Activated T-helper 2 cell treated with anti-CD3 and anti-CD28 coated beads, Interferon-gamma antibody, Interleukin-2, Interleukin-4, amounts not matched to agents 10 μg/mL and 5 μg/mL and 100 μg/mL, durations not matched to agents 14 hours and 24 hours and 36 hours (primary cell): ENCODE data around the gene LIPA. TPM values are rescaled to one million over a fixed set of nuclear protein-coding genes. Genes with fewer than 3 reads are reported as not detected.

Experiments
- DNase-seq: peaks from one replicate; pipeline ENCODE4 v3.0.0; 2021; ENCODE audit warnings: low spot score
- H3K27ac Mint-ChIP-seq: one replicate; pipeline ENCODE4 v1.8.0; 2021; ENCODE audit warnings: mixed read lengths
- H3K27me3 Mint-ChIP-seq: one replicate; pipeline ENCODE4 v1.8.0; 2021; ENCODE audit warnings: low read depth, mixed read lengths
- H3K36me3 Mint-ChIP-seq: one replicate; pipeline ENCODE4 v1.8.0; 2021; ENCODE audit warnings: low read depth, mixed read lengths
- H3K4me1 Mint-ChIP-seq: one replicate; pipeline ENCODE4 v1.8.0; 2021; ENCODE audit warnings: low read depth, mixed read lengths
- H3K4me3 Mint-ChIP-seq: one replicate; pipeline ENCODE4 v1.8.0; 2021; ENCODE audit warnings: low read depth, mild to moderate bottlenecking, moderate library complexity, mixed read lengths
- H3K9me3 Mint-ChIP-seq: one replicate; pipeline ENCODE4 v1.8.0; 2021; ENCODE audit warnings: mixed read lengths
- intact Hi-C: fragments of 100-400 bp; cut with micrococcal nuclease; formaldehyde crosslinking; loops from one replicate; pipeline ENCODE4 v1.15.1; 2023
- total RNA-seq: library from RNA; stranded (reverse); gene quantifications from 2 replicates; pipeline ENCODE4 v1.2.3, GENCODE V29; 2022

LIPA gene
- total RNA-seq, 1 donor from 2014 or later: 12.9 TPM

DNA sequence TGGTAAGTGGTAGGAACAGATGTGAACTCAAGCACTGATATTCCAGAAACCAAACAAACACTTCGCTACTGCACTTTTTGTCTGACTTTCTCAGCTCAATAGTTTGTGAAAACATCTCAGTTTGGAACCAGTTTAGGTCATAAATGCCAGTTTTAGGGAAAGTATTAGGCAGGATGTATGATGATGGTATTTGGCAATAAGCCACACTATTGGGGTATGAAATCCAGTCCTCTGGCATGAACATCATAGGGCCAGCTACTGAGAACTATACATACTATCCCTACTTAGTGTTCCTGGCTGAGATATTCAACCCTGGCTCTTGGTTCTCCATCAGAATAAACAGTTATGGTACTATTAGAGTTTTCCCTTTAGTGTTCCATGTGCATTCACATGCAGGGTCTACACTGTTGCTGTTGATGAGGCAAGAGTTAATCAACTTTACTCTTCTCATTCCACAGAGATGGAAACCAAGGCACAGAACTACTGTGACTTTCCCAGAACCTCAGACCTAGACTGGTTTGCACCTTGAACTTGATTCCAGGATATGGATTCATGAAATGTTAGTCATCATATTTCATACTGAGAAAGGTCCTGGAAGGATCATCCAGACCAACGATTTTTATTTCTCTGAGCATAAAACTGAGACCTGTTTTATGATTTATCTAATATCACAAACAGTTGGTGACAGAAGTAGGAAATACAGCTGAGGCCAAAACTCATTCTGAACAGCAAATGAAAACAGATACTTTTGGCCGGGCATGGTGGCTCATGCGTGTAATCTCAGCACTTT is 30.2 kb upstream of the LIPA start:
- no peaks in the 10 kb centered on the region for H3K9me3 Mint-ChIP-seq
- H3K36me3 Mint-ChIP-seq: no peaks in the 10 kb centered on the region
- no peak overlapping the region for H3K4me3 Mint-ChIP-seq
- intact Hi-C loops: no loop called here
- H3K4me1 Mint-ChIP-seq: no peaks in the 10 kb centered on the region
- peaks cover 43% of the 10 kb centered on the region for H3K27me3 Mint-ChIP-seq
- no peak for DNase-seq
- no peak overlapping the region for H3K27ac Mint-ChIP-seq

DNA sequence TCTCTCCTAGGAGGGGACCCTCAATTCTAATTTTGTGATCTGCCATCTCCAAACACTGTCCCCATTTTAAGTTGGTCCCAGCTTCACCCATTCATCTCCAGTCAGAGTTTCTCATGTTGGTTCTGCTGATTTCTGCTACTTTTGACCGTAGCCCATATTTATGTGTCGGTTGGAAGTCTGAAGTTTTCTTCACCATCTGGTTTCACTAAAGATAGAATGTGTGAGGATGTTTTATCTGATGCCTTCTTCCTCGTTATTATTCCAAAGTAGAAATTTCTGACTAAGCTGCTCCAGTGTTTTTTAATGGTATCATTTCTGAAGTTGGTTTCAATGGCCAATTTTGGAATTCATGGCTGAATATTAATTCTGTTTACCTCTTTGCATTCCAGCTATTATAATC is 28.9 kb upstream of the LIPA start:
- H3K4me3 Mint-ChIP-seq: no peak overlapping the region
- H3K9me3 Mint-ChIP-seq: no peaks in the 10 kb centered on the region
- no peak for DNase-seq
- H3K27me3 Mint-ChIP-seq: peaks cover 36% of the 10 kb centered on the region
- intact Hi-C loops: no loop called here
- no peak overlapping the region for H3K27ac Mint-ChIP-seq
- H3K4me1 Mint-ChIP-seq: no peaks in the 10 kb centered on the region
- no peaks in the 10 kb centered on the region for H3K36me3 Mint-ChIP-seq

DNA sequence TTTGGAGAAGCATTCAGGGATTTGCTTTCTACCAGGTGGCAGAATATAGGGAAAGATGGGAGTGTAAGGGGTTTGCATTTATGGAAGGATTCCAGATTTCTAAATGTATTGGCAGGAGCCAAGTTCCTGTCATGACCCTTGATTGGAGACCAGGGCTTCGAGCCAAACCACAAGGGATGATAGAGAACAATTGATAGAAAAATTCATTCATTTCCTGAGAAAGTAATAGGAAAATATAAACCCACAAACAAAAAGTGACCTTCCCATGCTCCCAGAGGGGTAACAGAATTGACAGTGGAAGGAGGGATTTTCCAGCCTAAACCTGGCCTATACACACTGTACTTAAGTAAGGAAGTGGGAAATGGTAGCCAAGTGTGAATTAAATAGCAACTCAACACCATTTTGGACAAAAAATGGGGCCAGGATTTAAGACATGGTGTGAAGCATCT is 27.9 kb upstream of the LIPA start:
- intact Hi-C loops: no loop called here
- no peak overlapping the region for H3K4me3 Mint-ChIP-seq
- peaks cover 35% of the 10 kb centered on the region for H3K27me3 Mint-ChIP-seq
- no peak overlapping the region for H3K27ac Mint-ChIP-seq
- no peaks in the 10 kb centered on the region for H3K4me1 Mint-ChIP-seq
- no peaks in the 10 kb centered on the region for H3K9me3 Mint-ChIP-seq
- no peak for DNase-seq
- H3K36me3 Mint-ChIP-seq: no peaks in the 10 kb centered on the region

DNA sequence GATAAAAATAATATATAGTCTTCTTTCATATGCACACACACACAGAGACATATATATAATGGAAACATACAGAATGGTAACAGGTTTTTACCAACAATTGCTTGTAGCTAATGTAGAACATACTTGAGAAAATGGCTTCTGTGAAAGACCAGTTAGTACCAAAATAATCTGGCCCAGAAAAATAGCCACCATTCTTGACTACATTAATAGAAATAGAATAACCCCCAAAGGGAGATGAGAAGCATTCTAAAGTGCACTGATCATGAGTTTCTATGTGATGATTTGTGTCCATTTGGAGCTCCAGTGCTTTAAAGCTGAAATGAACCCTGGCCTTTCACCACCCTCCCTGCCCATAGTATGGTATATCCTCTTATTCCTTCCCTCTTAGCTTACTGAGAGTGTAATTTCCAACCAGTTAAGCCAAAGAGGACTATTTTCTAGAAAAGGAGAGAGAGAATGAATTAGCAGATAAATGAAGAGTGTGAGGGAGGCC is 27.4 kb upstream of the LIPA start:
- no peaks in the 10 kb centered on the region for H3K4me1 Mint-ChIP-seq
- peaks cover 35% of the 10 kb centered on the region for H3K27me3 Mint-ChIP-seq
- DNase-seq: no peak
- no peak overlapping the region for H3K27ac Mint-ChIP-seq
- intact Hi-C loops: no loop called here
- H3K4me3 Mint-ChIP-seq: no peak overlapping the region
- no peaks in the 10 kb centered on the region for H3K36me3 Mint-ChIP-seq
- no peaks in the 10 kb centered on the region for H3K9me3 Mint-ChIP-seq

DNA sequence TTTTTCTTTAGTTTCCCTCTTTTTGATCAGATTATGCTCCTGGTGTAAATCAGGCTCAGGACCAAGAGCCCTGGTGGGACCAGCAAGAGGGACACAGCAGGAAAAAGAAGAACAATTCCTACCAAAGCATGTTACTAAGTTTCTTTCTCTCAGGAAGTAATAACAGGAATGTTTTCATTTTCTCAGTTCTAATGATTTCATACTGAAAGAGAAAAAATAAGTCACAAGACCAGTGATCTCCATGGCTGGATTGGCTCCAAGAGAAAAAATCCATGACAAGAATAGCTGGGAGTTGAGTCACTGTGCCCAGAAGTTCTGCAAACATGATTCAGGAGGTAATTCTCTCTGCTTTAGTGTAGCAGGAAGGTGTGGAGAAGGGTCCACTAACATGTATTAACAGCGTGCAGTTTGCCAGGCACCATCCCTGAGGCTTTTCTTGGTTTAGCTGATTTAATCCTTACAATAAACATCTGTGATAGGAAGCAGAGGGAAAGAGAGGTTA is 26.5 kb upstream of the LIPA start:
- intact Hi-C loops: no loop called here
- no peak for DNase-seq
- no peak overlapping the region for H3K27ac Mint-ChIP-seq
- H3K36me3 Mint-ChIP-seq: no peaks in the 10 kb centered on the region
- no peaks in the 10 kb centered on the region for H3K4me1 Mint-ChIP-seq
- no peak overlapping the region for H3K4me3 Mint-ChIP-seq
- H3K9me3 Mint-ChIP-seq: no peaks in the 10 kb centered on the region
- peaks cover 36% of the 10 kb centered on the region for H3K27me3 Mint-ChIP-seq

DNA sequence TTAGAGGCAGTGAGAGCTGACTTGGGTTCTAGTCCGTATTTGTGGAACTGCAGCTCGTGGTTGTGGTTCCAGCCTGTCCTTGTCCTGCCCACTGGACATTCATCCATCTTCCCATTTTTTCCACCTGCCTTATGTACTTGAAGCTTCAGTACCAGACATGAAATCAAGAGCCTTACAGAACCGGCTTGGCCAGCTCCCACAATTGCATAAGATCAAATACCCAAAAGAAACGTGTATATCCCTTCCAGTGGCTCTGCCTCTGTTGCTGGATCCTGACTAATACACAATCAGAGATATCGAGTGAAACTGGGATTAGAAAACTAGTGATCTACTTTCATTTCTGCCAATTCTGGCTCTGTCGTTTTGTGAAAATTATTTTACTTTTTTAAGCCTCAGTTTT is 23.8 kb upstream of the LIPA start:
- Mint-ChIP-seq H3K36me3 (no peaks in the 10 kb centered on the region), H3K9me3 (no peaks in the 10 kb centered on the region), H3K4me3 (no peak overlapping the region), H3K27me3 (peaks cover 48% of the 10 kb centered on the region), H3K27ac (no peak overlapping the region), H3K4me1 (no peaks in the 10 kb centered on the region)
- intact Hi-C loops: no loop called here
- no peak for DNase-seq

DNA sequence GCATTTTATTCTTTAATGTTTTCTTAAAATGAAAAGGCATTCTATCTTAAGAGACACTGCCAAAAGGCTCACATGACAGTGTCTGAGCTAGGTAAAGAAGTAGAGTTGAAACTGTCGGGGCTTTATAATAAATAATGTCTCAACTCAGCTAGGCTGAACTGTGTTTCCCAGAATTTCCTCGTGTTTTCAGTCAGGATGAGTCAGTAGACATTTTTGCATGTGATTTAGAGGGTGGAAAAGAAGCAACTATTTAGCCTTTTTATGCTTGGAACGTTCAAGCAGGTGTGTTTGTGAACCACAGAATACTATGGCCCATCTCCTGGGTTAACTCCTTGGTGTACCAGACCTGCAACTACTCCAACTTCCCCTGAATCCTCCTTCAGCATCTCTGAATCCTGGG is 23.4 kb upstream of the LIPA start:
- Mint-ChIP-seq H3K27ac (no peak overlapping the region), H3K9me3 (no peaks in the 10 kb centered on the region)
- intact Hi-C loops: no loop called here

DNA sequence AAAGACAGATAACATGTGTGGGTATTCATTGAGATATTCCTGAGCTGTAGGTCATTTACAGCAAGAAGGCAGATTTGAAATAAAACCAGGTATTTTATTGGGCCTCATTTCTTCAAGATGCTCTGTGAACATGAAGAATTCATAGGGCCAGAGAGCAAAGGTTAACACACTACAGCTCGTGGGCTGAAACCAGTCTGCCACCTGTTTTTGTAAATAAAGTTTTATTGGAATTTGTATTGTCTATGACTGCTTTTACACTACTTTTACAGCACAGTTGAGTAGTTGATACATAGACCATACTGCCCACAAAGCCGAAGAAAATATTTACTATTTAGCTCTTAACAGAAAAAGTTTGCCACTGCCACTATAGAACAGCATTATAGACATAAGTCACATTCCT is 22.1 kb upstream of the LIPA start:
- no peaks in the 10 kb centered on the region for H3K36me3 Mint-ChIP-seq
- intact Hi-C loops: no loop called here
- H3K4me1 Mint-ChIP-seq: no peaks in the 10 kb centered on the region

More for the DNA sequence above, 23.4 kb upstream of the LIPA start:
- DNase-seq: no peak
- no peaks in the 10 kb centered on the region for H3K4me1 Mint-ChIP-seq
- H3K4me3 Mint-ChIP-seq: no peak overlapping the region
- no peaks in the 10 kb centered on the region for H3K36me3 Mint-ChIP-seq
- H3K27me3 Mint-ChIP-seq: peaks cover 48% of the 10 kb centered on the region

DNA sequence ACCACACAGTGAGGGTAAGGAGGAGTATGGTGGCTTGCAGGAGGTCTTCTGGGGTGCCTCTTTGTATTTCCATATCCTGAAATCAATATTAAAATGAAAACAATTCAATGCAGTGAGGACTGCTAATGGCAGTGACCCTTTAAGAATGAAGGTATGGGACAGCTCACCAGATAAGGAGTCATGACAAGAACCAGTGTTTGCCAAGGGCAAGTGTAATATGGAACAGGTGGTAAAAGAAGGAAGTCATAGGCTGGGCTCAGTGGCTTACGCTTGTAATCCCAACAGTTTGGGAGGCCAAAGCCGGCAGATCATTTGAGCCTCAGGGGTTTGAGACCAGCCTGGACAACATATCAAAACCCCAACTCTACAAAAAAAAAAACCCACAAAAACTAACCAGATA is 20.0 kb upstream of the LIPA start:
- Mint-ChIP-seq H3K27me3 (peaks cover 36% of the 10 kb centered on the region), H3K36me3 (no peaks in the 10 kb centered on the region), H3K9me3 (no peaks in the 10 kb centered on the region), H3K4me3 (no peak overlapping the region), H3K4me1 (no peaks in the 10 kb centered on the region), H3K27ac (no peak overlapping the region)
- intact Hi-C loops: no loop called here
- no peak for DNase-seq

More for the DNA sequence above, 22.1 kb upstream of the LIPA start:
- H3K27me3 Mint-ChIP-seq: peaks cover 46% of the 10 kb centered on the region
- DNase-seq: no peak
- H3K4me3 Mint-ChIP-seq: no peak overlapping the region
- H3K27ac Mint-ChIP-seq: no peak overlapping the region
- H3K9me3 Mint-ChIP-seq: no peaks in the 10 kb centered on the region

DNA sequence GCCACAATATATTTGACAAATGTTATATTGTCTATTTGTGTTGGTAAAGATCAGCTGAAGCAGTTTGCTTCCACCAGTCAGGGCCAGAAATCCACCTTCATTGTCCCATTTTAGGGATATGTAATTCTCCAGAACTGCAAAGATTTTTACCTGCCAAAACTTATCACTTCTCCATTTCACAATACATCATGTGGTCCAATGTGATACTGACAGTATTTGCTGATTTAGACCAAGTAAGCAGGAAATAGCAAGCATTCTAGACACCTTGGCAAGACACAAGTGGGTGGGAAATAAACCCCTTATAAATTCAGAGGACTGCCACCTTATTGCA is 18.5 kb upstream of the LIPA start:
- no peak for DNase-seq
- Mint-ChIP-seq H3K4me1 (no peaks in the 10 kb centered on the region), H3K27me3 (peaks cover 36% of the 10 kb centered on the region), H3K27ac (no peak overlapping the region), H3K4me3 (no peak overlapping the region), H3K9me3 (no peaks in the 10 kb centered on the region), H3K36me3 (no peaks in the 10 kb centered on the region)
- intact Hi-C loops: no loop called here

DNA sequence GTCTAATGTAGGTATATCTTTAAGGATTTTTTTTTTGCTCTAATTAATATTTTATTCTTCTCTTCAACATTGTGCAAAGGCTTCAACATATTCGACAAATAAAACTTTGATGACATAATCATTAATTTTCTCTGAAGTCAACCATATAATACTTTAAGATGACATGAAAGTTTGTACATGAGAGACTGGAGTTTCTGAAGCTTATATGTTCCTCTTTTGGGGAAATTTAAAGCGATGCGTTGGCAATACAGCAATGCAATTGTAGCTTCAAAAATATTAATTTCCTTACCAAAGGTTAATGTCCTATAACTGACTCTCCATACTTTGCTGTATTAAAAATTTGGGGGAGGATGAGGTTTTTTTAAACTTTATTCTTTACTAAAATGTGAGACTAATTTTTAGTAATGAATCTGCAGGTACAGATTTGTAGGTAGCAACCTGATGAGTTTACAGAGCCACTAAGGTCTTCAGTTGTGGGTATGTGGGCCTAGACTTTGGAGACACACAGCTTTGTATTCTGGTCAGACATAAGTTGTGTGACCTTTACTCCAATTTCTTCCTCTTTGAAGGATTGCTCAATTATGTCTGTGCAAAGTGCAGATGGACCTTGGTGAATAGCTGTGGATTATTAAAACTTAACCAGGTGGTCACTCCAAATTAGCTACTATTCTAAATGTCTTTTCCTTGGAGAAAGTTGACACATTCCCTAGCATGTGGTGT is 18.0 kb upstream of the LIPA start:
- no peak for DNase-seq
- Mint-ChIP-seq H3K27me3 (peaks cover 32% of the 10 kb centered on the region), H3K4me3 (no peak overlapping the region), H3K4me1 (no peaks in the 10 kb centered on the region), H3K9me3 (no peaks in the 10 kb centered on the region), H3K36me3 (no peaks in the 10 kb centered on the region), H3K27ac (no peak overlapping the region)
- intact Hi-C loops: no loop called here

DNA sequence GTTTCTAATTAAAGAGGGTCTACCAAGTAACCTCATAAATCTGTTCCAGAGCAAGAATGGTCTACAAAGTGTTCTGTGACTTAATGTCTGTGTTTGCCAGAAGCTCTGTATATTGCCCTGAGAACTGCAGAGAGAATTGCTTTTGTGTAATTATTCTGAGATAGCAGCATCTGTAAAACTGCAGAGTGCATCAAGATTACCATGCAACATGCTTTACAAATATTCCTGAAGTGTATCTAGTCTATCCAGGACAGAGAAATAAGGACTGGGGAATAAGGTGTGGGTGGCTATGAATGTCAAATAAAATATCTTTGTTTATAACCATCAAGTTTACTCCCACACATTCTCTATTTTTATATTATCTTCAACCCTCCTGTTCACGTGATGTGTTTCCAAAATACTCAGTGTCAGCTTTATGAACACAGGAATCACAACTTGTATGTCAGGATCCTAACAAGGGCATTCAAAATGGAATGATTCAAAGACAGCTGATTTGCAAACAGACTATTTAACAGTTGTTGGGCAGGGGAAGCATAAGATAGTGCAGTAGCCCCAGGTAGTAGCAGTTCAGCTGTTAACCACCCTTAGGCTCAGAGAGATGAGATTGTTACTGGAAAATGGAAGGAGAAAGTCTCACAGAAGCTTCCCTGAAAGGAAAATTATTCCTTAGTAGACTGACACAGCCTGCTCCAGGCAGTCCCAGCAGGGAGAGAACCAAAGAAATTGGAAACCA is 15.3 kb upstream of the LIPA start:
- Mint-ChIP-seq H3K27ac (no peak overlapping the region), H3K9me3 (no peaks in the 10 kb centered on the region), H3K4me1 (peaks cover 3% of the 10 kb centered on the region), H3K27me3 (peaks cover 16% of the 10 kb centered on the region), H3K36me3 (no peaks in the 10 kb centered on the region), H3K4me3 (no peak overlapping the region)
- intact Hi-C loops: no loop called here
- DNase-seq: no peak

DNA sequence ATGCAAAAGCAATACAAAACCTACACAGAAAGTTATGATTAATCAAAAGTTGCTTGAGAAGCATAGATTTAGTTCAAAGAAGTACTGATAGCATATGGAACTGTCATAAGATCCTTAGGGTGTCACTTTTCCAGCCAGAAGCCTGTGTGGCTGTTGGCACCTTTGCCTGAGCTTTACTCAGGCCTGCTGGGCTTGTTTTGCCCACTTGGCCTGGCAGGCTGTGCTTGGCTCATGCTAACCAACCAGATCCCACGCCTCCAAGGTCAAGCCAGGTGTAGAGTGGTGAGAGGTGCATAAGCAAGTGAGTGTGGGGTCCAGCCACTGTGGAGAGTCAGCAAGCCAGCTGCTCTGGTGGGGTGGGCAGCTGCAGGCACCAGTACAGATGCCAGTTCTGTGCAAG is 12.0 kb upstream of the LIPA start:
- DNase-seq: no peak
- no peak overlapping the region for H3K27ac Mint-ChIP-seq
- intact Hi-C loops: no loop called here
- H3K4me3 Mint-ChIP-seq: no peak overlapping the region
- no peaks in the 10 kb centered on the region for H3K36me3 Mint-ChIP-seq
- H3K4me1 Mint-ChIP-seq: peaks cover 10% of the 10 kb centered on the region
- H3K9me3 Mint-ChIP-seq: no peaks in the 10 kb centered on the region
- H3K27me3 Mint-ChIP-seq: peaks cover 20% of the 10 kb centered on the region
